CD4-positive, alpha-beta memory T cell (primary cell): ENCODE data around the gene IFI30. TPM values are rescaled to one million over a fixed set of nuclear protein-coding genes. Genes with fewer than 3 reads are reported as not detected.

ENCODE experiments used
- CTCF ChIA-PET: fragments of 350-600 bp; sonication (Branson Sonifier 250); formaldehyde crosslinking; loops from one replicate; lab custom pipeline; 2021; ENCODE audit warnings: inconsistent platforms; ENCODE audit not compliant: partially characterized antibody; lab: Charles Lee
- POLR2A ChIA-PET: fragments of 350-600 bp; sonication (Branson Sonifier 250); formaldehyde crosslinking; loops from one replicate; lab custom pipeline; 2021; ENCODE audit not compliant: partially characterized antibody; lab: Charles Lee
- DNase-seq, 5 donors: peaks; one replicate each; pipeline versions ENCODE4 v3.0.0 to v3.0.0-alpha.2; 2020 to 2022; ENCODE audit warnings: mixed read lengths in 1 of 5
- H3K27ac ChIP-seq: one replicate; pipeline ENCODE4 v1.7.0; 2013; ENCODE audit warnings: low read depth, low read length
- H3K27me3 ChIP-seq: 2 replicates; pipeline ENCODE4 v1.7.0; 2013; ENCODE audit warnings: mild to moderate bottlenecking, low read length, moderate library complexity; ENCODE audit not compliant: insufficient read depth
- H3K36me3 ChIP-seq: 2 replicates; pipeline ENCODE4 v1.7.0; 2013; ENCODE audit warnings: mild to moderate bottlenecking, low read length, moderate library complexity; ENCODE audit not compliant: insufficient read depth
- H3K4me1 ChIP-seq: 2 replicates; pipeline ENCODE4 v1.7.0; 2013; ENCODE audit warnings: mild to moderate bottlenecking, low read length, moderate library complexity; ENCODE audit not compliant: insufficient read depth
- H3K4me3 ChIP-seq, 2 donors: one replicate each; pipeline ENCODE4 v1.7.0; 2013; ENCODE audit warnings: low read length in 2 of 2, mild to moderate bottlenecking in 1 of 2
- H3K9me3 ChIP-seq, 2 donors: one replicate each; pipeline ENCODE4 v1.7.0; 2013; ENCODE audit warnings: low read length in 2 of 2, control low read depth in 1 of 2; ENCODE audit not compliant: control insufficient read depth in 1 of 2
- H3K27ac Mint-ChIP-seq, 7 donors: one replicate each; pipeline ENCODE4 v1.8.0; 2020 to 2021; ENCODE audit warnings: mixed read lengths in 7 of 7, mild to moderate bottlenecking in 6 of 7, inconsistent platforms in 3 of 7, moderate library complexity in 3 of 7
- H3K27me3 Mint-ChIP-seq, 2 donors: one replicate each; pipeline ENCODE4 v1.8.0; 2020 to 2021; ENCODE audit warnings: mixed read lengths in 2 of 2
- H3K36me3 Mint-ChIP-seq, 2 donors: one replicate each; pipeline ENCODE4 v1.8.0; 2020 to 2021; ENCODE audit warnings: mixed read lengths in 2 of 2, inconsistent platforms in 1 of 2, mild to moderate bottlenecking in 1 of 2
- H3K4me1 Mint-ChIP-seq, 4 donors: one replicate each; pipeline ENCODE4 v1.8.0; 2020 to 2021; ENCODE audit warnings: mixed read lengths in 4 of 4, mild to moderate bottlenecking in 1 of 4
- H3K4me3 Mint-ChIP-seq, 8 donors: one replicate each; pipeline ENCODE4 v1.8.0; 2020 to 2021; ENCODE audit warnings: mixed read lengths in 8 of 8, mild to moderate bottlenecking in 7 of 8, moderate library complexity in 6 of 8, inconsistent platforms in 3 of 8
- H3K9me3 Mint-ChIP-seq, 8 donors: one replicate each; pipeline ENCODE4 v1.8.0; 2020 to 2021; ENCODE audit warnings: mixed read lengths in 8 of 8, mild to moderate bottlenecking in 5 of 8, inconsistent platforms in 3 of 8, moderate library complexity in 1 of 8
- intact Hi-C: fragments of 100-400 bp; cut with micrococcal nuclease; formaldehyde crosslinking; loops from one replicate; pipeline ENCODE4 v1.15.1; 2023
- polyA plus RNA-seq, 2 donors: library from polyadenylated mRNA; unstranded; fragments of 300-500 nt; fragmentation: Illumina TruSeq; gene quantifications; one replicate each; pipeline ENCODE4 v1.2.3, GENCODE V29; 2021
- total RNA-seq, 2 experiments: library from RNA; stranded (reverse); gene quantifications; one replicate each; pipeline ENCODE4 v1.2.3, GENCODE V29; 2021

Gene IFI30
- total and polyA plus RNA-seq, 4 experiments from 2014 or later: 6.3 to 56.9 (median 32.5) TPM

- peak overlapping the region in 7 of 8 donors; percentile 20 to 54 (median 49) for H3K4me3 Mint-ChIP-seq
- H3K9me3 ChIP-seq: no peaks in the 10 kb centered on the region
- H3K4me3 ChIP-seq: no peak overlapping the region
Observed at GRCh38 chr19:18160493-18160970, 13.1 kb upstream of the IFI30 start.

GRCh38 chr19:18160971-18161635 lies 12.5 kb upstream of the IFI30 start:
- H3K36me3 Mint-ChIP-seq: peaks cover 10 to 22% of the 10 kb centered on the region in 2 donors
- H3K27me3 Mint-ChIP-seq: no peaks in the 10 kb centered on the region
- intact Hi-C loops: loop anchor here (1.0 to 10.0 kb wide), 3 partner anchors 8 to 216 kb away; partner anchors contain the start of gene PIK3R2

More at GRCh38 chr19:18160493-18160970, 13.1 kb upstream of the IFI30 start:
- H3K27me3 ChIP-seq: no peaks in the 10 kb centered on the region
- DNase-seq: no peak
- peaks cover 6% of the 10 kb centered on the region for H3K36me3 ChIP-seq
- ChIA-PET POLR2A (interaction anchor here (0.5 to 3.1 kb wide), 9 partner anchors 9 to 197 kb away, joined by 3 to 14 read pairs (median 4); partner anchors contain the start of genes IQCN, JUND, MPV17L2 and PIK3R2), CTCF (interaction anchor here (0.8 to 12.0 kb wide), 11 partner anchors 9 to 215 kb away, joined by 3 to 125 read pairs (median 4); partner anchors contain the start of gene PIK3R2)
- Mint-ChIP-seq H3K9me3 (no peaks in the 10 kb centered on the region), H3K36me3 (peaks cover 4 to 17% of the 10 kb centered on the region in 2 donors), H3K27me3 (no peaks in the 10 kb centered on the region), H3K4me1 (peaks cover 3 to 18% (median 8%) of the 10 kb centered on the region in 4 donors), H3K27ac (peak overlapping the region in 6 of 7 donors; percentile 12 to 76 (median 47))
- intact Hi-C loops: loop anchor here (10.0 kb wide), 1 partner anchor 216 kb away; no protein-coding TSS in a partner anchor
- peak overlapping the region; percentile 51 for H3K27ac ChIP-seq
- peaks cover 17% of the 10 kb centered on the region for H3K4me1 ChIP-seq

GRCh38 chr19:18161636-18162002 lies 12.0 kb upstream of the IFI30 start:
- Histone ChIP-seq H3K4me1 (peaks cover 12% of the 10 kb centered on the region), H3K27me3 (no peaks in the 10 kb centered on the region), H3K36me3 (peaks cover 12% of the 10 kb centered on the region), H3K9me3 (no peaks in the 10 kb centered on the region), H3K27ac (no peak overlapping the region), H3K4me3 (no peak overlapping the region)
- Mint-ChIP-seq H3K4me1 (peaks cover 2 to 14% (median 7%) of the 10 kb centered on the region in 4 donors), H3K9me3 (no peaks in the 10 kb centered on the region), H3K36me3 (peaks cover 13 to 20% of the 10 kb centered on the region in 2 donors), H3K27ac (peak overlapping the region in 5 of 7 donors; percentile 50 to 75 (median 55)), H3K4me3 (peak overlapping the region in 4 of 8 donors; percentile 30 to 69 (median 42)), H3K27me3 (no peaks in the 10 kb centered on the region)
- no peak for DNase-seq
- POLR2A ChIA-PET: interaction anchor here (1.0 to 3.1 kb wide), 6 partner anchors 10 to 155 kb away, joined by 3 to 14 read pairs (median 4); partner anchors contain the start of genes JUND and PIK3R2
- CTCF ChIA-PET: interaction anchor here (0.6 to 12.0 kb wide), 9 partner anchors 11 to 158 kb away, joined by 3 to 125 read pairs (median 5); partner anchors contain the start of gene PIK3R2
- intact Hi-C loops: loop anchor here (1.0 to 10.0 kb wide), 3 partner anchors 8 to 217 kb away; partner anchors contain the start of gene PIK3R2

More at GRCh38 chr19:18160971-18161635, 12.5 kb upstream of the IFI30 start:
- H3K36me3 ChIP-seq: peaks cover 12% of the 10 kb centered on the region
- Mint-ChIP-seq H3K27ac (peak overlapping the region in 4 of 7 donors; percentile 52 to 75 (median 58)), H3K9me3 (no peaks in the 10 kb centered on the region), H3K4me3 (peak overlapping the region in 5 of 8 donors; percentile 46 to 69 (median 53)), H3K4me1 (peaks cover 3 to 17% (median 8%) of the 10 kb centered on the region in 4 donors)
- H3K27ac ChIP-seq: peak overlapping the region; percentile 51
- DNase-seq: peak; percentile 59 to 88 (median 81)
- no peaks in the 10 kb centered on the region for H3K27me3 ChIP-seq
- ChIA-PET CTCF (interaction anchor here (0.8 to 12.0 kb wide), 13 partner anchors 10 to 215 kb away, joined by 3 to 125 read pairs (median 3); partner anchors contain the start of gene PIK3R2), POLR2A (interaction anchor here (0.5 to 3.1 kb wide), 10 partner anchors 9 to 198 kb away, joined by 3 to 14 read pairs (median 4); partner anchors contain the start of genes IQCN, JUND, MPV17L2 and PIK3R2)
- H3K9me3 ChIP-seq: no peaks in the 10 kb centered on the region
- H3K4me3 ChIP-seq: no peak overlapping the region
- H3K4me1 ChIP-seq: peaks cover 17% of the 10 kb centered on the region

GRCh38 chr19:18164072-18164471 lies 9.5 kb upstream of the IFI30 start:
- peaks cover 25 to 29% of the 10 kb centered on the region in 2 donors for H3K36me3 Mint-ChIP-seq
- H3K27ac Mint-ChIP-seq: no peak overlapping the region
- peaks cover 10% of the 10 kb centered on the region for H3K4me1 ChIP-seq
- H3K4me3 Mint-ChIP-seq: no peak overlapping the region
- intact Hi-C loops: loop anchor here (10.0 kb wide), 1 partner anchor 219 kb away; no protein-coding TSS in a partner anchor
- H3K9me3 Mint-ChIP-seq: no peaks in the 10 kb centered on the region
- H3K27me3 ChIP-seq: no peaks in the 10 kb centered on the region
- H3K36me3 ChIP-seq: peaks cover 12% of the 10 kb centered on the region
- CTCF ChIA-PET: interaction anchor here (0.6 to 12.0 kb wide), 6 partner anchors 8 to 457 kb away, joined by 3 to 125 read pairs (median 3); no protein-coding TSS in a partner anchor
- H3K27me3 Mint-ChIP-seq: no peaks in the 10 kb centered on the region
- H3K4me1 Mint-ChIP-seq: peaks cover 4 to 18% (median 10%) of the 10 kb centered on the region in 4 donors
- H3K4me3 ChIP-seq: no peak overlapping the region
- no peak for DNase-seq
- no peak overlapping the region for H3K27ac ChIP-seq
- no peaks in the 10 kb centered on the region for H3K9me3 ChIP-seq
- POLR2A ChIA-PET: interaction anchor here (0.8 to 1.4 kb wide), 2 partner anchors 10 to 45 kb away, joined by 3 to 5 read pairs; no protein-coding TSS in a partner anchor

- H3K9me3 ChIP-seq: no peaks in the 10 kb centered on the region
- intact Hi-C loops: loop anchor here (10.0 kb wide), 1 partner anchor 221 kb away; no protein-coding TSS in a partner anchor
- Mint-ChIP-seq H3K36me3 (peaks cover 25 to 29% of the 10 kb centered on the region in 2 donors), H3K27me3 (no peaks in the 10 kb centered on the region), H3K27ac (peak overlapping the region in 1 of 7 donors; percentile 17), H3K4me1 (peaks cover 3 to 10% (median 5%) of the 10 kb centered on the region in 4 donors), H3K9me3 (no peaks in the 10 kb centered on the region), H3K4me3 (no peak overlapping the region)
- H3K4me1 ChIP-seq: peaks cover 6% of the 10 kb centered on the region
- POLR2A ChIA-PET: interaction anchor here (1.1 to 1.2 kb wide), 2 partner anchors 27 to 69 kb away, joined by 3 read pairs; partner anchors contain the start of genes MAST3 and MPV17L2
- H3K27me3 ChIP-seq: no peaks in the 10 kb centered on the region
- no peak overlapping the region for H3K4me3 ChIP-seq
- DNase-seq: no peak
- CTCF ChIA-PET: interaction anchor here (0.7 to 12.0 kb wide), 6 partner anchors 26 to 238 kb away, joined by 3 to 125 read pairs (median 4); no protein-coding TSS in a partner anchor
- H3K36me3 ChIP-seq: peaks cover 12% of the 10 kb centered on the region
- no peak overlapping the region for H3K27ac ChIP-seq
Observed at GRCh38 chr19:18165794-18166544, 7.6 kb upstream of the IFI30 start.

GRCh38 chr19:18167011-18167410 lies 6.6 kb upstream of the IFI30 start:
- H3K9me3 ChIP-seq: no peaks in the 10 kb centered on the region
- no peak overlapping the region for H3K4me3 ChIP-seq
- Mint-ChIP-seq H3K27me3 (no peaks in the 10 kb centered on the region), H3K36me3 (peaks cover 25 to 29% of the 10 kb centered on the region in 2 donors), H3K4me1 (peaks cover 2 to 5% (median 3%) of the 10 kb centered on the region in 4 donors), H3K9me3 (no peaks in the 10 kb centered on the region), H3K4me3 (no peak overlapping the region), H3K27ac (no peak overlapping the region)
- H3K36me3 ChIP-seq: peaks cover 12% of the 10 kb centered on the region
- H3K4me1 ChIP-seq: no peaks in the 10 kb centered on the region
- CTCF ChIA-PET: interaction anchor here (1.2 to 12.0 kb wide), 3 partner anchors 25 to 56 kb away, joined by 4 to 125 read pairs (median 4); no protein-coding TSS in a partner anchor
- intact Hi-C loops: loop anchor here (10.0 kb wide), 1 partner anchor 222 kb away; no protein-coding TSS in a partner anchor
- H3K27ac ChIP-seq: no peak overlapping the region
- POLR2A ChIA-PET: interaction anchor here (0.9 to 1.1 kb wide), 2 partner anchors 54 to 70 kb away, joined by 3 read pairs; partner anchors contain the start of gene MAST3
- DNase-seq: no peak
- no peaks in the 10 kb centered on the region for H3K27me3 ChIP-seq
